Endodermal cell (in vitro differentiated cells): ENCODE data around the gene VPS36. TPM values are rescaled to one million over a fixed set of nuclear protein-coding genes. Genes with fewer than 3 reads are reported as not detected.

Experiments used
- DNase-seq: peaks from one replicate; pipeline ENCODE4 v3.0.0-alpha.2; 2017
- H3K27ac ChIP-seq: 2 replicates; pipeline ENCODE4 v1.5.1; 2013; ENCODE audit warnings: mild to moderate bottlenecking, low read depth, low read length, moderate library complexity
- H3K27me3 ChIP-seq: 2 replicates; pipeline ENCODE4 v1.6.1; 2013; ENCODE audit warnings: mild to moderate bottlenecking, low read length, moderate library complexity; ENCODE audit not compliant: insufficient read depth, control insufficient read depth, poor library complexity, severe bottlenecking
- H3K36me3 ChIP-seq: 2 replicates; pipeline ENCODE4 v1.7.0; 2013; ENCODE audit warnings: mild to moderate bottlenecking, low read length, moderate library complexity; ENCODE audit not compliant: control insufficient read depth, insufficient read depth
- H3K4me1 ChIP-seq: one replicate; pipeline ENCODE4 v1.7.0; 2013; ENCODE audit warnings: low read length; ENCODE audit not compliant: control insufficient read depth, insufficient read depth
- H3K4me3 ChIP-seq: 2 replicates; pipeline ENCODE4 v1.5.1; 2013; ENCODE audit warnings: mild to moderate bottlenecking, low read length, moderate library complexity
- H3K9ac ChIP-seq: 2 replicates; pipeline ENCODE4 v1.6.1; 2013; ENCODE audit warnings: mild to moderate bottlenecking, low read length, moderate library complexity; ENCODE audit not compliant: poor library complexity, severe bottlenecking; ENCODE audit errors: extremely low read depth
- H3K9me3 ChIP-seq: 2 replicates; pipeline ENCODE4 v1.6.1; 2013; ENCODE audit warnings: mild to moderate bottlenecking, low read length, moderate library complexity; ENCODE audit not compliant: control insufficient read depth
- H3K27ac Mint-ChIP-seq: 2 replicates; pipeline ENCODE4 v1.8.0; 2020; ENCODE audit warnings: mixed read lengths
- H3K27me3 Mint-ChIP-seq: 2 replicates; pipeline ENCODE4 v1.8.0; 2021; ENCODE audit warnings: mild to moderate bottlenecking, mixed read lengths; ENCODE audit not compliant: insufficient read depth
- H3K36me3 Mint-ChIP-seq: 2 replicates; pipeline ENCODE4 v1.8.0; 2020; ENCODE audit warnings: low read depth, mixed read lengths
- H3K4me1 Mint-ChIP-seq: 2 replicates; pipeline ENCODE4 v1.8.0; 2020; ENCODE audit warnings: mixed read lengths
- H3K4me3 Mint-ChIP-seq: 2 replicates; pipeline ENCODE4 v1.8.0; 2020; ENCODE audit warnings: mild to moderate bottlenecking, moderate library complexity, mixed read lengths
- H3K9me3 Mint-ChIP-seq: 2 replicates; pipeline ENCODE4 v1.8.0; 2020; ENCODE audit warnings: mild to moderate bottlenecking, mixed read lengths
- WGBS, 2 experiments: methylation state at CpG; one replicate each; pipeline versions ENCODE4 v1.1.5 to v1.1.7; 2013; ENCODE audit warnings: missing lambda C conversion rate in 2 of 2, mixed read lengths in 1 of 2; ENCODE audit not compliant: insufficient coverage in 1 of 2, insufficient read length in 1 of 2; 5-methylcytosine and 5-hydroxymethylcytosine counted together
- total RNA-seq, 2 donors: library from RNA; stranded (reverse); fragmentation: NEBNext Ultra II Directional in 1 of 2; extraction: Animal tissue kit (Norgen Biotek cat#: 25700) in 1 of 2; gene quantifications; 2 replicates in 1 of 2; 3 replicates in 1 of 2; pipeline ENCODE4 v1.2.1, GENCODE V29; 2021
- TF ChIP-seq, protein P1 (sequence below): fragments of 200-600 bp; sonication (generic); conservative IDR thresholded peaks from 2 replicates; pipeline ENCODE4 v1.5.0; 2021; ENCODE audit warnings: antibody characterized with exemption, mild to moderate bottlenecking

Gene VPS36
- total RNA-seq, 2 donors from 2014 or later: 44.8 to 77.4 TPM

DNA sequence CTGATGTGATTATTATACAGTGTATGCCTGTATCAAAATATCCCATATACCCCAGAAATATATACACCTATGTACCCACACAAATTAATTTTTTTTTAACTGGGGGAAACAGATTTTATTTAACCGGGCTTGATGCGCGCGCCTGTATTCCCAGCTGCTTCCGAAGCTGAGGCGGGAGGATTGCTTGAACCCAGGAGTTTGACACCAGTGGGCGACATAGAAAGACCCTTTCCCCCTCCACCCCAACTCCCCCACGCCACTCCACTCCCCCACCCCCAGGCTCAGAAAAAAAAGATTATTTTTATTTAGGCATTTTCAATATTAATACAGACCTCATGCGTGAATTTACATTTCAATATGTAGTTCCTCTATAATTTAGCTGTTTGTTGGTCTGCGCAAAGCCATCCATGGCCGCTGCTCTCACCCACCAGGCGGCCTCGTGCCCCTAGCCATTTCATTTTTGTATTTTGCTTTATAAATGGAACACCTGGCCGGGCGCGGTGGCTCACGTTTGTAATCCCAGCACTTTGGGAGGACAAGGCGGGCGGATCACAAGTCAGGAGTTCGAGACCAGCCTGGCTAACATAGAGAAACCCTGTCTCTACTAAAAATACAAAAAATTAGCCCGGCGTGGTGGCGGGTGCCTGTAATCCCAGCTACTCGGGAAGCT is 836 bp upstream of the VPS36 start:
- 93 to 94% methylated on average over 15 to 23 of the region's 24 CpGs for WGBS, 2 experiments

DNA sequence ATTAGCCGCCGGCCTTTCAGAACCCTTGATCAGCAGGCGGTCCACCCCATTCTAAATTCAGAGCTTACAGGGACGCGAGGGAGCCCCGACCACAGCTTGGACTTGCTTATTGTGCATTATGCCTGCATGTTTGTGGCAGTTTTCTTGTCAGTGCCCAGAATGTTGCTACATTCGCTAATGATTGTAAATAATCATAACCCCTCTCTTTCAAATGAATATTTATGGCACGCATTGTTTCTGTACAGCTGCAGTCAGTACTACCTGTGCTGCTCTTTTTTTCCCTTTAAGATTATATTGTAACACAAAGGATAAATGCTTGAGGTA is 321 bp upstream of the VPS36 start:
- H3K27ac Mint-ChIP-seq: no peak overlapping the region
- H3K4me3 ChIP-seq: peak overlapping the region; percentile 94
- peaks cover 21% of the 10 kb centered on the region for H3K4me1 Mint-ChIP-seq

More for the DNA sequence above, 836 bp upstream of the VPS36 start:
- Histone ChIP-seq H3K36me3 (peaks cover 7% of the 10 kb centered on the region), H3K9ac (no peak overlapping the region), H3K4me3 (no peak overlapping the region), H3K9me3 (no peaks in the 10 kb centered on the region), H3K27me3 (no peaks in the 10 kb centered on the region), H3K4me1 (peaks cover 3% of the 10 kb centered on the region), H3K27ac (no peak overlapping the region)
- Mint-ChIP-seq H3K4me3 (peak overlapping the region; percentile 83), H3K4me1 (peaks cover 24% of the 10 kb centered on the region), H3K27ac (no peak overlapping the region), H3K27me3 (no peaks in the 10 kb centered on the region), H3K9me3 (no peaks in the 10 kb centered on the region), H3K36me3 (peaks cover 5% of the 10 kb centered on the region)
- TF ChIP-seq, protein P1, sequence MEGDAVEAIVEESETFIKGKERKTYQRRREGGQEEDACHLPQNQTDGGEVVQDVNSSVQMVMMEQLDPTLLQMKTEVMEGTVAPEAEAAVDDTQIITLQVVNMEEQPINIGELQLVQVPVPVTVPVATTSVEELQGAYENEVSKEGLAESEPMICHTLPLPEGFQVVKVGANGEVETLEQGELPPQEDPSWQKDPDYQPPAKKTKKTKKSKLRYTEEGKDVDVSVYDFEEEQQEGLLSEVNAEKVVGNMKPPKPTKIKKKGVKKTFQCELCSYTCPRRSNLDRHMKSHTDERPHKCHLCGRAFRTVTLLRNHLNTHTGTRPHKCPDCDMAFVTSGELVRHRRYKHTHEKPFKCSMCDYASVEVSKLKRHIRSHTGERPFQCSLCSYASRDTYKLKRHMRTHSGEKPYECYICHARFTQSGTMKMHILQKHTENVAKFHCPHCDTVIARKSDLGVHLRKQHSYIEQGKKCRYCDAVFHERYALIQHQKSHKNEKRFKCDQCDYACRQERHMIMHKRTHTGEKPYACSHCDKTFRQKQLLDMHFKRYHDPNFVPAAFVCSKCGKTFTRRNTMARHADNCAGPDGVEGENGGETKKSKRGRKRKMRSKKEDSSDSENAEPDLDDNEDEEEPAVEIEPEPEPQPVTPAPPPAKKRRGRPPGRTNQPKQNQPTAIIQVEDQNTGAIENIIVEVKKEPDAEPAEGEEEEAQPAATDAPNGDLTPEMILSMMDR: no peak
- no peak for DNase-seq

DNA sequence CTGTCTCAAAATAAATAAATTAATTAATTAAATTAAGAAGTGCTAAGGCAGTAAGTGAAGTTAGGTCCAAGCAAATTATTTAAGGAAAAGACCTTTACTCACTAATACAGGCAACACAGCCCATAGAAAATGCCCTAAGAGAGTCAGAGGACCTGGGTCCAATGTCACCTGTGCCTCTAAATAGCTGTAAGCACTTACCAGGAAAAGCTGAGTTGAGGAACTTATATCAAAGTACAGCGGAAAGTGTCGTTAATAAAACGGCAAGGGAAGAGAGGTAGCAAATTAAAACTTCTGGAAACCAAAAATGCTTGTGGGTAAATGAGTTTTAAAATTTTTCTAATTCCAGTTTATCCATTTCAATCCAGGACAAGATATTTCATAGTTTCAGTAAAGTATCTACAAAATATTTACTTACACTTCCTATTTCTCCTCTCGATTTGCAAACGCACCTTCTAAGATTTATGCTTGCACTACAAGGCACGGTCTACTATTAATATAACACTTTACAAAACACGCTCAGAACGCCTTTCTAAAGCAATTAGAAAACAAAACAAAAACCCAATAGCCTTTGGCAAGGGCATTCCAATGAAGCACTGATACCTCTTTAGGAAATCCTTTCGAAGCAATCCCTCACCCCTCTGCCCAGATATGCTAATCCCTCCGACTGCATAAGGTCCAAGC is 963 bp downstream of the VPS36 start:
- Histone ChIP-seq H3K4me3 (peak overlapping the region; percentile 94), H3K9ac (peak overlapping the region; percentile 50), H3K27me3 (no peaks in the 10 kb centered on the region), H3K36me3 (peaks cover 16% of the 10 kb centered on the region), H3K9me3 (no peaks in the 10 kb centered on the region), H3K27ac (no peak overlapping the region), H3K4me1 (peaks cover 2% of the 10 kb centered on the region)
- TF ChIP-seq, protein P1: no peak
- no peaks in the 10 kb centered on the region for H3K27me3 Mint-ChIP-seq
- 16 to 25% methylated on average over 5 to 10 of the region's 10 CpGs for WGBS, 2 experiments
- no peak for DNase-seq
- peak overlapping the region; percentile 93 for H3K27ac Mint-ChIP-seq
- peaks cover 18% of the 10 kb centered on the region for H3K4me1 Mint-ChIP-seq
- no peaks in the 10 kb centered on the region for H3K9me3 Mint-ChIP-seq
- H3K36me3 Mint-ChIP-seq: peaks cover 14% of the 10 kb centered on the region
- peak overlapping the region; percentile 83 for H3K4me3 Mint-ChIP-seq

More for the DNA sequence above, 321 bp upstream of the VPS36 start:
- H3K36me3 ChIP-seq: peaks cover 8% of the 10 kb centered on the region
- peaks cover 6% of the 10 kb centered on the region for H3K36me3 Mint-ChIP-seq
- DNase-seq: no peak
- no peaks in the 10 kb centered on the region for H3K9me3 ChIP-seq
- H3K27me3 ChIP-seq: no peaks in the 10 kb centered on the region
- no peaks in the 10 kb centered on the region for H3K9me3 Mint-ChIP-seq
- peaks cover 3% of the 10 kb centered on the region for H3K4me1 ChIP-seq
- H3K4me3 Mint-ChIP-seq: peak overlapping the region; percentile 83
- TF ChIP-seq, protein P1: peak; percentile 64
- WGBS, 2 experiments: 2 to 14% methylated on average over 7 to 8 of the region's 8 CpGs
- H3K9ac ChIP-seq: no peak overlapping the region
- H3K27ac ChIP-seq: no peak overlapping the region
- no peaks in the 10 kb centered on the region for H3K27me3 Mint-ChIP-seq
